ENCODE measurements around the gene DCHS1. TPM values are rescaled to one million over a fixed set of nuclear protein-coding genes. Genes with fewer than 3 reads are reported as not detected.

Gene DCHS1
- total RNA-seq, 1 donor from 2014 or later = 49.9 TPM

DNA sequence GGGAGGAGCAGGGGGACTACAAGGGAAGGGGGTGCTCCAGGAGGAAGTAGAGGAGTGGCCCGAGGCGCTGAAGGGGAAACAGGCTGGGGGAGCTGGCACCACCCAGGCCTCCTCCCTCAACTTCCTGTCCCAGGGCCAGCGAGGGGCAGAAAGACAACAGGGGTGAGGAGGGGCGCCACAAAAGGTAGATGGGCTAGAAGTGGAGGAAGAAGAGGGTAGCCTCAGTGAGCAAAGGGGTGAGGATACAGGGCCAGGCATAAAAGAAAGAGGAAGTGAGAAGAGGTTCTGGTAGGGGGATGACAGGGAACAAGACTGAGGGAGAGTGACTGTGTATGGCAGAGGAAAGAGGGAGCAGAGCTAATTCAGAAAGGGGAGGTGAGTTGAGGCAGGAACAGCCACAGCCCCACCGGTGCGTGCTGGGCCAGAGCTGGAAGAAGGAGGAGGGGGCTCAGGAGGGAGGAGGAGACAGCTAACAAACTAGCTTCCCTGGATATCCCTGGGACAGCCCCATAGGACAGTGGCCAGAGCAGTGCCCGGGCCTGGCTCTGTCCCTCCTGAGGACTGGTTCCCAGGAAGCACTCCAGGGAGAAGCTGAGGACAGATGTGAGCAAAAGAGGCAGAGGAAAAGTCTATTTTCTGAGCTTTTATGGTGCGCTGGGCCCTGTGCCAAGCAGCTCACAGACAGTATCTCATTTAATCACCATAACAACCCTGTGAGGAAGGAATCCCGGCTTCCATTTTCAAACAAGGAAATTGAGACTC, 8.5 kb downstream of the DCHS1 start:
- no peak for DNase-seq

DNA sequence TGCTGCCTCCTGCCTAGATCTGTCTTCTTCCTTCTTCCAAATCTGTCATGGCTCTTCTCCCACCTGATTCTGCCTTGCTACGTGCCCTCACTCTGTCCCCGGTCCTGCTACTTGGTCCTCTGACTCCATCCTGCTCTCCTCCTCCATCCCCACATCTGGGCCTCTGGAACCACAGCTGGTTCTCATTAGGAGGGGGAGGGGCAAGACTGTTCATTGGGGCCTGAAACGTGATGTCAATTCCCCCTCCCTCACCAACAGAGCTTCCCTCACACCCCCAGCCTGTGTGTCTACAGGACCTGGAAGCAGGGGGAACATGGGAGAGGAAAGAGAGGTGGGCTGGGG, 9.1 kb downstream of the DCHS1 start:
- DNase-seq = no peak

DNA sequence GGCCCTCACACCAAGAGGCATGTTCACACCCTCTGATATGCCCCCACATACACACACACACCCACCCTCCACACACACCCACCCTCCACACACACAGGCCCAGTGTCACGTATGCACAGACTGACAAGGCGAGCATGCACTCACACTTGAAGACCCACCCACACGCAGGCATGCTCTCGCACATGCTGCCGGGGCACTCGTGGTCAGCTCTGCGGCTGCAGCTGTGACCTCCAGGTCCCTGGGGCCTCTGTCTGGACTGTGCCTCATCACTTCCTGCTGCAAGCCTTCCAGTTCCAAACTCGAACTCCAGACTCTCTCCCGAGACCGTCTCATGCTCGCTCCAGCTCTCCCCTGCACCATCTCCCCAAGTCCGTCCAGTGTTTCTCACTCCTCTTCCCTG, 9.5 kb downstream of the DCHS1 start:
- no peak for DNase-seq

DNA sequence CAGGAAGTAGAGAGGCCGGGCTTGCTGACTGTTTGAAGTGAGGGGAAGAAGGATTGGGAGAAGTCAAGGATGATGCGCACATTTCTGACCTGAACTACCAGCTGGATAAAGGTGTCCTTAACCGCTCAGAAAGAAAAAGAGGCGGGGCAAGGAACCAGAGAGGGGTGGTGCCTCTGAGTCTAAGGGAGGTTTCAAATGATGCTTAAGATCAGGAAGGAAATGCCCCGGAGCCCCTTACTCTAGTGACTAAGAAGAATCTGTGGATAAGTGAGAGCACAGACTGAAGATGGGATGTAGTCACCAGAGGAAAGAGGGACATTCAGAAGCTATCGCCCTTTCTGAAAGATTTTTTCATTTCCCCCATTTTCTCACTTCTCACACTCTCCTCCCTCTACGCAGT, 12.7 kb downstream of the DCHS1 start:
- no peak for DNase-seq

DNA sequence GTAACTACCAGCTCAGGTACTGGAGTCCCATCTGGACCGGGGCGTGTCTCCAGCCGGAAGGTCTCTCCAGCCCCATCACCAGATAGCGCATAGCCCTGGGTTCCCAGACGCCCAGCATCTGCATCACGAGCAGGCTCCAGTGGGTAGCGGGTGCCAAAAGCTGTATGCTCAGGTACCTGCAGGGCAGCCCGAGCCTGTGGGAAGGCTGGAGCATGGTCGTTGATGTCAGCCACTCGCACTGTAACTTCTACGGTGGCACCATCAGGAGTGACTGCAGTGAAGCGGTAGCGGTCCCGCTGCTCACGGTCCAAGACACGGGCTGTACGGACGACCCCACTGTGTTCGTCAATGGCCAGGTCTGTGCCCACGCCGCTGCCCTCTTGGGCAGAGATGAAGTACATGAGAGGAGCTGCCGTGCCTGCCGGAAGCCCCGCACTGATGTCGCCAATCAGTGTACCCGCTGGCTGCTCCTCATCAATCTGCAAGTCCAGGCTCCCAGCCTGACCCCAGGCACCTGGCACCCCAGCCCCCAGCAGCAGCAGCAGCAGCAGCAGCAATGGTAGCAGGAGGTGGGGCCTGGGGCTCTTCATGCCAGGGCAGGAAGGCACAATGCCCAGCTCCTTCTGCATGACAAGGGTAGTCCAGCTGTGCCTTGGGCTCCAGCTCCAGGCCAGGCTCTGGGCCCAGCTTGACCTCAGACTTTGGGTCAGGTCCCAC, 14.5 kb downstream of the DCHS1 start:
- DNase-seq = no peak

DNA sequence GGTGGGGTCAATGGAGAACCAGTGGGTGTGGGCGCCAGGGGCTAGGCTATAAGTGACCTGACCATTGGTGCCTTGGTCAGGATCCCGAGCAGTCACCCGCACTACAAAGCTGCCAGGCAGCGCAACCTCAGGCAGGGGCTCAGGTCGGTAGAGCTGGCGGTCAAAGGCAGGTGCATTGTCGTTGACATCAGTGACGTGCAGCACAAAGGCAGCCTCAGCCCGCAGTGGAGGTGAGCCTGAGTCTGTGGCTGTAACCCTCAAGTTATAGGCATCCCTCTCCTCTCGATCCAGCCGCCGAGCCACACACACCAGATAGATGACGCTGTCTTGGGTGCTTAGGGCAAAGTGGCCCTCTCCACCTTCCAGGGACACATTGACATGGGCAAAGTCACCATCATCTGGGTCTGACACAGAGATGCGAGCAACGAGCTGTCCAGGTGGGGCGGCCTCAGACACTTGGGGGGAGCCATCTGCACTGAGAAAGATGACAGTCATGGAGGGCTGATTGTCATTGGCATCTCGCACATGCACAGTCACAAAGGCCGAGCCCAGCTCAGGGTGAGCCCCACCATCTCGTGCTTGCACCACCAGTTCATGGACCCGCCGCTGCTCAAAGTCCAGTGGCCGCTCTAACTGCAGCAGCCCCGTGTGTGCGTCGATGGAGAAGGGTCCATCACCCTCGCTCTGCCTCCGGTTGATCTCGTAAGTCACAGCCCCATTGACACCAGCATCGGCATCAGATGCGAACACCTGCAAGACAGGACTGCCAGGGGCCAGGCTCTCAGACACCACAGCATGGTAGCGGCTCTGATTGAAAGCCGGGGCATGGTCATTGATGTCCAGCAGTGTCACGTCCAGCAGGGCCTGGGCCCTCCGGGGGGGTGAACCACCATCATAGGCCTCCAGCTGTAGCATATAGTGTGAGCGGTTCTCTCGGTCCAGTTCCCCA, 15.3 kb downstream of the DCHS1 start:
- DNase-seq = no peak

DNA sequence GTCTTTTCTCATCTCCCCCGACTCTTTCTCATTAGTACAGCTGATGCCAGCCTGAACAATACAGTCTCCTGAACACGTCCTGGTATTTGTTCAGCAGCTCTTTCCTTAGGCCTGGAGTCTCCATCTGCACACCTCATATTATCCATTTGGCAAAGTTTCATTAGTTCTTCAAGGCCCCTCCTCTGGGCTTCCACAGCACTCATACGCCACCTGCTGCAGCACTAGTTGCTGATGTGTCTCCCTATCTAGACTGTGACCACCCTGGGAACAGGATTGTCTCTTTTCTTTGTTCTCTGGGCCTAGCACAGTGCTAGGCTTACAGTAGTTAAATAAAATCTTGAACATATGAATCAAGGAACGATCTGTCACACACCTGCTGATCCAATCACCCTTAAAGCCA, 17.2 kb downstream of the DCHS1 start:
- no peak for DNase-seq

DNA sequence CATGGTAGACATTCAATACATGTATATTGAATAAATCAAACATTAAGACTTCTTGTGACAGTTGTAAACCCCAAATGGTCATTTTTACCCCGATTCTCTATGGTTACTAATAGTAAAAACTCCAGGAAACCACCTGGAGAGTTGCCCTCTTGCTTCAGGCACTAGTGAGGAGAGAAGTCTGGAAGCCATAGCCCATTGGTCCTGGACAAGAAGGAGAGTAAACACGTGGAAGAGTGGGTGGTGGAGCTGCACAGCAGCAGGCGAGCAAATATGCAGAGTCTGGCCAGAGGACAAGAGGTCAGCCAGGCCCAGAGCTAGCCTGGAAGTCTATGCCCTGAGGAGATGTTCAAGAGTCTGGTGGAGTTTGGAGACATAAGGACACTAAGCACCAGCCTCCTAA, 17.7 kb downstream of the DCHS1 start:
- DNase-seq = no peak

DNA sequence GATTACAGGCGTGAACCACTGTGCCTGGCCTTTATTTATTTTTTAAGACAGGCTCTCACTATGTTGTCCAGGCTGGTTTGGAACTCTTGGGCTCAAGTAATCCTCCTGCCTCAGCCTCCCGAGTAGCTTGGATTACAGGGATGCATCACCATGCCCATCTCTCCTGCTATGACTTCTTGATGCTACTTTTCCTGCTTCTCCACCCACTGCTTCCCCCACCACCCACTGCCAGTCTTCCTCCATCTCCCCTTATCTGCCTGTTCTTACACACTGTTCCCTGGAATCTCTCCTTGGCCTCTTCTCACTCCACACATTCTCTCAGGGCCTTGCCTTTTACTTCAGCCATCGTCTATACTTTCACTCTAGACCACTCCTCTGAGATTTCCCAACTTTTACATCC, 19.1 kb downstream of the DCHS1 start:
- DNase-seq = no peak

DNA sequence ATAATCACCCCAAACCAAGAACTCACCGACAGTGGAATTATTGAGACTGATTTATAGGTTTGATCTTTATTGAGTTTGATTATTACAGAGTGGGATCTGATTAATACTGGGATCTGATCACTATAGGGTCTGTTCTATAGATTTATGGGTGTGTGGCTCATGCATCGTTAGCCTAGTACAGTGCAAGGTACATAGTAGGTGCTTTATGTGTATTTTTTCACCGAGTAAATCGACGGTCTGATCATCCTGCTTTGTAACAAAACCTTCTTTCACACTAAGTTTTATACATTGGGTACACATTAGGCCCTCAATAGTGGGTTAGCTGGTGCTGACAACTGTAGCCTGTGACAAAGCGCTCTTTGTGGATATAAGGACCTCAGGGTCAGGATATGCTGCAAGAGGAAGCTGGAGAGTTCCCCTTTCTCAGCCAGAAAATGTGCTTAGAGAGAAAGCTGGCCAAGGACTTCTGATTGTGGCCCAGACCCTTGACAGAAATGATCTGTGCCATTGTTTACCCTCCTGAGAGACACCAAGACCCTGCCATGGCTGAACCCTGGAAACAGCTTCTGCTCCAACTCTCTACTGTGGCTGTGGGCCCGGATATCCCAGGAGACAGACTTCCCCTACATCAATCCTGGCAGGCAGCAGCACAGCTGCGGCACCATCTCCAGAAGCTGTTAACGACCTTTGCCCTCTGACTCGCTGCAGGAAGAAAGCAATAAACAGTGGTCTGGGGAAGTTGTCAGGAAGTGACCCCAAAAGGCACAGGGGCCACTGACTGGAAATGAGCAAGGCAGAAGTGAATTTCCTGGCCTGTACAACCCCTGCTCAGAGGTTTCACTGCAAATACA, 20.3 kb downstream of the DCHS1 start:
- peak; percentile 29 for DNase-seq

DNA sequence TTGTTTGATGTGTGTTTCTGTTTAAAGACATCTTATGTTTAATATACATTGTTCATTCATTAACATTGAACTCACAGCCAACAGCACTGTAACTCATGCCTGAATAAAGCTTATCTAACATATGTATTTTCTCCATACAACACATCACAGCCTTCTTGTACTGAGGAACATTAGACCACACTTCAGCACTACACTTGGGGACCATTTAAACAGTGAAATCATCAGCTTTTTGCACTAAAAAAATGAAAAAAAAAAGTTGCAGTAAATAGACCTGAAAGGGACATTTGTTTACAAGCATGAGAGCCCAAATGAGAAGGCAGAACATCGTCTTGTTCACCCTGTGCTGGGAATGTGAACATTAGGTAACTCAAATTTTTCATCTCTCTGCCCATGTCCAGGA, 21.1 kb downstream of the DCHS1 start:
- no peak for DNase-seq

DNA sequence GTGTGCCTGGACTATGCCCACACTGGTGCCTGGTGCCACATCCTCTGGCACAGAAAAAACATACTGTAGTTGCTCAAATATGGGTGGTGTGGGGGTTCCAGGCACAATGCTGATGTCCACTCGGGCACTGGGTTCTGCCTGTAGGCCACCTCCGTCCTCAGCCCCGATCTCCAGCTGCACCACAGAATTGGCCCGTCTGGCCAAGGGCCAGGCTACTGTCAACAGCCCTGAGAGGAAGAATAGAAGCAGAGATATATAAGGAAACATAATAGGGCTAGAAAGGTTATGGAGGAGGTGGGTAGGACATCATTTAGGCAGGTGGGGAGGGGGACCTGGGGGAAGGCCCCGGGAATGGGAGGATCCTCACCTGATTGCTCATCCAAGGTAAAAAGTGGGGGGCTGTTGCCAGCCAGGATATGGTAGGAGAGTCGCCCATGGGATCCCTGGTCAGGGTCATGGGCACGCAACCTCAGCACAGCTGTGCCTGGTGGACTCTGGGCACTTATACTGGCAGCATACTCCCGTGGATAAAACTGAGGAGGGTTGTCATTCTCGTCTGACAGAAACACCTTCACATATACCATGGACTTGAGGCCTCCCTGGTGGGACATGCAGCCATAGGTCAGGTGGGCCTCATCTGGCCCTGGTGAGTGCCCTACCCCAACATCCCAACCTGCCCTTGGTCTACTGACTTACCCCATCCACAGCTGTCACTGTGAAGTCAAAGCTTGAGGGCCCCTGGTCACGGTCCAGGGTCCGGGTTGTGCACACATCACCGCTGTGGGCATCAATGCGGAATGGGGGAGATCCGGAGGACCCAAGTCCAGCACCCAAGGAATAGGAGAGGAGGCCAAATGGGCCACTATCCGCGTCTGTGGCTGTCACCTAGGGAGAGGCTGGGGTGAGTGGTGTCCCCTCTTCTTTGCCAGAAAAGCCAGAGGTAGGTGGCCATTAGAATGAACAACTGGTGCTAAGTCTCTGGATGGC, 21.9 kb downstream of the DCHS1 start:
- DNase-seq = no peak

DNA sequence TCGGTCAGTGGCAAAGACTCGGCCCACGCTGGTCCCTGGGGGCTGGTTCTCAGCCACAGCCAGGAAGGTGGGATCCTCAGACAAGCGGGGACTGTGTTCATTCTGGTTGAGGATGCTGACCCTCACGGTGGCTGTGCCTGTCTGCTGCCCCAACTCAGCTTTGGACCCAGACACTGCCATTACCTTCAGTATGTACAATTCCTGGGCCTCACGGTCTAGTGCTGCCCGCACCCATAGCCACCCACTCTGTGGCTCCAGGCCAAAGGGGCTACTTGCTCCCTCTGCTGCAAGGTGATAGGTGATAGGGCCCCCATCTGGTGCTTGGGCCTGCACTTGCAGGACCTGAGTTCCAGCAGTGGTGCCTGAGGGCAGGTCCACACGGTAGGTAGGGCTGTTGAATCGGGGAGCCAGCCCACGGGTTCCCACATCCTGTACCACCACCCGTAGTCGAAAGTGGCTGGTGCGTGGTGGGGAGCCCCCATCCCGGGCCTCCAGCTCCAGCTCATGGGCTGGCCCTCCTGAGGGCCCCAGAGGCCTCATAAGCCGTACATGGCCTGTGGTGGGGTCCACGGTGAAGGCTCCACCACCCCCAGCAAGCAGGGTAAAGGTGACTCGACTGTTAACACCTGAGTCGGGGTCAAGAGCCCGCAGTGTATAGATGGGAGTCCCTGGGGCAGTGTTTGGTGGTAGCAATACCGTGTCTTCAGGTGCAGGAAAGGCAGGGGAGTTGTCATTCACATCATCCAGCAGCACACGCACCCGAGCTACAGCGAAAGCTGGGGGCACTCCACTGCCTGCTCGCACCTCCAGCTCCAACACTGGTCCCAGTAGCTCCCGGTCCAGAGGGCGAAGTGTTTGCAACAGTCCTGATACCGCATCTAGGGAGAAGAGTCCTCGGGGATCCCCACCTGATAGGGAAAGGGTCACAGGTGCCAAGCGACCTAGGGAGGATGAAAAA, 23.2 kb downstream of the DCHS1 start:
- no peak for DNase-seq

DNA sequence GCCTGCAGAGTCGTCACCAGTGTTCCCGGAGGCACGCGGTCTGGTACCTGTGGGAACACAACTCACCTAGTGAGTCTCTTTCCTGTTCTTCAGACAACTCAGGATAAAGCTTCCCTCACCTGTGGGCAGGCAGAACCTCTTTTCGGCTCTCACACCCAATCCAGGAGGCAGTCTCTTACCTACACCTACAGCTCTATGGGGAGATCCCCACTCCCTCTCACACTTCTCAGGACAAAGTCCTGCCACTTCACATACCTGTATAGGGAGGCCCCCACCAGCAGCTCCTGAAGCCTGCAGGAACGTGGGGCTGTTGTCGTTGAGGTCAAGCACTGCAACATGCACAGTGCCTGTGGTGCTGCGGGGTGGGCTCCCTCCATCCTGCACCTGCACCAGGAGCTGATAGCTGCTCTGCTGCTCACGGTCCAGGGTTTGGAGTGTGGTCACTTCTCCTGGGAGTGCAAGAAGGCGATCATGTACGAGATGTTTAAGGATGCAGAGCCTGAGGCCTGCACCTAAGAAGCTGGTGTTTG, 24.2 kb downstream of the DCHS1 start:
- no peak for DNase-seq

DNA sequence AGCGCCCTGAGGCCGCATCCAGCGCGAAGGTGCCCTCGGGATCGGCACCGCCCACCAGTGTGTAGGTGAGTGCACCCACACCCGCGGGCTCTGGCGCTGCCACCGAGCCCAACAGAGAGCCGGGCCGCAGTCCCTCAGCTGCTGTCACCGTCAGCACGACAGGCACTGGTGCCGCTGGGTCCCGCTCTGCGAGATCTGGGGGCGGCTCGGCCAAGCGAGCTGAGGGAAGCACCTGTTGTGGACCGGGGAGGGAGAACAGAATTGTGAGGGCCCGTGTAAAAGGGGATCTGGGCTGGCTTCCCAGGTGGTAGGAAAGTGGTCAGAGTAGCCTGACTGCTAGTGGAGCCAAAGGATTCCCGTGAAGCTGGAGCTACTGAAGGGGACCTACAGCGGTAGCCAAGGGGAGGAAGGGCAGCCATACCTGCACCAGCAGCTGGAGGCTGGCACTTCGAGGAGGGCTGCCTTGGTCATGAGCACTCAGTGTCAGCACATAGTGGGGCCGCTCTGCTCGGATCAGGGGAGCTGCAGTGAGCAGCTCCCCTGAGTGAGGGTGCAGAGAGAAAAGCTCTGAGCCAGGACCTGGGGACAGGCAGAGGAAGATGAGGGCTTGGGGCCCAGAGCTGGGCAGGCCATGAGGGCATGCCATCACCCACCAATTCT, 24.8 kb downstream of the DCHS1 start:
- no peak for DNase-seq

DNA sequence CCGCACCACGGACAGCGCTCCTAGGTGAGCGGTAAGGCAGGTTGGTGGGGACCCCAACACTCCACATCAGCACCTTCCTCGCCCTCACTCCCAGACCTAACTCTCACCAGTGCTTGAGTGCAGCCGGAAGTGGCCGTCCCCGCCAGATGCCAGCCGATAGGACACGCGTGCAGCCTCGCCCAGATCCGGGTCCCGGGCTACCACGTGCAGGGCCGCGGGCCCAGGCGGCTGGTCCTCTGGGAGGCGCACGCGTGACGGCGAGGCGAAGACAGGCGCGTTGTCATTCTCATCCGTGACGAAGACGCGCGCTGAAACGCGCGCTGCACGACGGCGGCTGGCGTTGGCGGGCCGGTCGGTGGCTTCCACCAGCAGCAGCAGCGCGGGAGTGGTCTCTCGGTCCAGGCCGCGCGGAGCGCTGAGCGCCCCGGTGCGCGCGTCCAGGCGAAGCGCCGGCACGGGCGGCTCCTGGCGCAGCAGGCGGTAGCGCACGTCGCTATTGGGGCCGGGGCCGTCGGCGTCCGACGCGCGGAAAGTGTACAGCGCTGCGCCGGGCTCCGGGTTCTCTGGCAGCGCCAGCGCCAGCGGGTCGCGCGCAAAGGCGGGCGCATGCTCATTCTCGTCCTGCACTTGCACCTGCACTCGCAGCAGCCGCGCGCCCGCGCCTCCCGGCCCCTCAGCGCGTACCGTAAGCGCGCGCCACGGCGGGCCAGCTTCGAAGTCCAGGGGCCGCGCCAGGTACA, 25.5 kb downstream of the DCHS1 start:
- no peak for DNase-seq

DNA sequence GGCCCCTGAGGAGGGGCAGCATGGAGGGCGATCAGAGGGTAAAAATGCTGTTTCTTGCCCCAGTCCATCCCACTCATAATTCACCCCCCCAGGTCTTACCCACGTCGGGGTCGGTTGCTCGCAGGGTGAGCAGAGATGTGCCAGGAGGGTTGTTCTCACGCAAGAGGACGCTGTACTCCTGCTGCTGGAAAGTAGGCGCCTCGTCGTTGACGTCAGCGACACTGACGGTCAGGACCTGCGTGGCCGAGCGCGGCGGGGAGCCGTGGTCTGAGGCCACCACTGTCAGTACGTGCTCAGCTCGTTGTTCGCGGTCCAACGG, 26.1 kb downstream of the DCHS1 start:
- no peak for DNase-seq

DNA sequence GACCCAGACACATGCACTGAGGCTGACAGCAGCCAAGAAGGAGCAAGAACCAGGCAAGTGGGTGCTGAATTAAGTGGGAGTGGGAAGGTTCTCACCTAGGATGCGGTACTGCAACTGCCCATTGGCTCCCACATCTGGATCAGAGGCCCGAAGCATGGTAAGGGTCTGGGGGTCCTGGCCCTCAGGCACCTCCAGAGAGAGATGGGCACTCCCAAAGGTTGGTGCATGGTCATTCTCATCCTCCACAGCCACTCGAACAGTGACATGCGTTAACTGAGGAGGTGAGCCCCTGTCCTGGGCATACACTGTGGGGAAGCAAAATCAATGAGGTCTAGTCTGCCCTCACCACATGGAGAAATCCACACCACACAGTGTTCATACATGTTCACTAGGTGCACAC, 27.1 kb downstream of the DCHS1 start:
- no peak for DNase-seq
